Ectodermal cell (in vitro differentiated cells): ENCODE data around the gene RIN3.

Source experiments
- H3K27ac ChIP-seq: 2 replicates; pipeline ENCODE4 v1.7.0; 2013; ENCODE audit warnings: mild to moderate bottlenecking, low read depth, low read length; ENCODE audit not compliant: insufficient read depth, poor library complexity, severe bottlenecking
- H3K27me3 ChIP-seq: 2 replicates; pipeline ENCODE4 v1.7.0; 2013; ENCODE audit warnings: mild to moderate bottlenecking, low read length; ENCODE audit not compliant: insufficient read depth, control insufficient read depth, poor library complexity, severe bottlenecking
- H3K36me3 ChIP-seq: one replicate; pipeline ENCODE4 v1.7.0; 2013; ENCODE audit warnings: low read length; ENCODE audit not compliant: control insufficient read depth, insufficient read depth
- H3K4me1 ChIP-seq: one replicate; pipeline ENCODE4 v1.7.0; 2013; ENCODE audit warnings: low read length; ENCODE audit not compliant: control insufficient read depth, insufficient read depth
- H3K4me3 ChIP-seq: 2 replicates; pipeline ENCODE4 v1.7.0; 2013; ENCODE audit warnings: low read depth, low read length, control low read depth; ENCODE audit not compliant: insufficient read depth
- H3K9me3 ChIP-seq: 2 replicates; pipeline ENCODE4 v1.7.0; 2013; ENCODE audit warnings: mild to moderate bottlenecking, low read length, moderate library complexity; ENCODE audit not compliant: control insufficient read depth
- WGBS, 2 experiments: methylation state at CpG; one replicate each; pipeline ENCODE4 v1.1.7; 2013; ENCODE audit warnings: missing lambda C conversion rate in 2 of 2; 5-methylcytosine and 5-hydroxymethylcytosine counted together

The RIN3 gene

DNA sequence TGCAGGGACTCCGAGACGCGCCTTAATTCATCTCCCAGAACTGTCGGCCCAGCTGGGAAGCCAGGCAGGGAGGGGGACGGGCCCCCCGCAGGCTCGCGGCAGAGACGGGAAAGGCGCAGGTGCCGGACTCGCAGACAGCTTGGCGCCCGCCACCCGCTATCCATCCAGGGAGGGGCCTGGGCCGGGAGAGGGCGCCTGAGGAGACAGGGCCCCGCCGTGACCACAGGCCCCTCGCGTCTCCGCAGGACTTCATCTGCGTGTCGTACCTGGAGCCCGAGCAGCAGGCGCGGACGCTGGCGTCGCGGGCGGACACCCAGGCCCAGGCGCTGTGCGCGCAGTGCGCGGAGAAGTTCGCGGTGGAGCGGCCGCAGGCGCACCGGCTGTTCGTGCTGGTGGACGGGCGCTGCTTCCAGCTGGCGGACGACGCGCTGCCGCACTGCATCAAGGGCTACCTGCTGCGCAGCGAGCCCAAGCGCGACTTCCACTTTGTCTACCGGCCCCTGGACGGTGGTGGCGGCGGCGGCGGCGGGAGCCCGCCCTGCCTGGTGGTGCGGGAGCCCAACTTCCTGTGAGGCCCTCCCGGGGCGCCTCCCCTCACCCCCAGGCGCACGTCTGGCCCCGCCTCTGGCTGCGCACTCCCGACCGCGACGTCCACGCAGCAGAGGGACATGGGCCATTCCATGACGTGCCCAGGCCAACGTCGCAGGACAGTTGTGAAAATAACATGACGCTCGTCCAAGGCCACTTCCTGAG is 174.3 kb downstream of the RIN3 start:
- 6 to 8% methylated on average over 80 of the region's 80 CpGs for WGBS, 2 experiments
- peak overlapping the region; percentile 32 for H3K4me3 ChIP-seq
- H3K36me3 ChIP-seq = no peaks in the 10 kb centered on the region

DNA sequence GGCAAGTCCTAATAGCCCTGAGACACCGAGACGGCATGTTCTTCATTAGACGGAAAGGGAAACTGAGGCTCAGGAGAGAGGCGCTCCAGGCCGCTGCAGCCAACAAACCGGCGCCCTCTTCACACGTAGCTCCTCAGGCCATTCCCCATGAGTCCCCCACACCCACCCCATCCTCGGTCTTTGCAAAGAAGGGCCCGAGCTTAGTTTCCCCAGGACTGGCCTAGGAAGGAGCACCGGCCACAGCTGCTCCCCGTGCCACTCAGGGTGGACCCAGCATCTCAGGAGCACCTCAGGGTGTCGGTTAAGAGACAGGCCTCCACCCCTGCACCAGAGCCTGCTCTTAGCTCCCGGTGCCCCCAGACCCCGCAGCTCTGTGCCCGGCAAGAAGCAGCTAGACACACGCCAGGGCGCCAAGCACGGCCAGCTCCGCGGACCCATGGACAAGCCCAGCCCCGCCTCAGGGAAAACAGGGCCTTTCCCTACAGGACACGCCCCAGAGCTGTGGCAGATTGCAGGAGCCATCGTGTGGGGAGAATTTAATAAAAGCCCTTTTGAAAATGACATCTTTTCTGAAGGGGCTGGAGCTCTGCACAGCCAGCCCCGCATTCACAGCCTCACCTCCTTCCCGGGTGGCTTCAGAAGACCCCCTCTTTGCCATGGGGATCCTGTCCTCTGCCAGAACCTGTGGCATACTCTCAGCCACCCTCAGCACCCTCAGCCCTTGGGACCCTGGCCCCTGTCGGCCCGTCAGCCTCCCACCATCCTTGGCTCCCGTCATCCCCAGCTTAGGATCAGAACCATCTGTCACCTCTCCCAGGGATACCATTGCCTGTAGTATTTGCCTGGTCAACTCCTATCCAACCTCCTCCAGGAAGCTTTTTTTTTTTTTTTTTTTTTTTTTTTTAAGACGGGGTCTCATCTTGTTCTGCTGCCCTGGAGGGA is 175.1 kb downstream of the RIN3 start:
- Histone ChIP-seq H3K36me3 (no peaks in the 10 kb centered on the region), H3K27me3 (peaks cover 33% of the 10 kb centered on the region), H3K4me1 (peaks cover 8% of the 10 kb centered on the region), H3K27ac (no peak overlapping the region), H3K9me3 (no peaks in the 10 kb centered on the region), H3K4me3 (no peak overlapping the region)
- WGBS, 2 experiments = 86% methylated on average over 29 to 30 of the region's 30 CpGs

More for the DNA sequence above, 174.3 kb downstream of the RIN3 start:
- H3K9me3 ChIP-seq = no peaks in the 10 kb centered on the region
- H3K27ac ChIP-seq = no peak overlapping the region
- peaks cover 33% of the 10 kb centered on the region for H3K27me3 ChIP-seq
- peaks cover 8% of the 10 kb centered on the region for H3K4me1 ChIP-seq

- 92% methylated on average over 13 of the region's 13 CpGs for WGBS, 2 experiments
- Histone ChIP-seq H3K4me3 (no peak overlapping the region), H3K36me3 (no peaks in the 10 kb centered on the region), H3K27me3 (peaks cover 33% of the 10 kb centered on the region), H3K4me1 (peaks cover 8% of the 10 kb centered on the region), H3K9me3 (no peaks in the 10 kb centered on the region), H3K27ac (no peak overlapping the region)
Observed at GRCh38 chr14:92690171-92691011, 176.8 kb downstream of the RIN3 start.

DNA sequence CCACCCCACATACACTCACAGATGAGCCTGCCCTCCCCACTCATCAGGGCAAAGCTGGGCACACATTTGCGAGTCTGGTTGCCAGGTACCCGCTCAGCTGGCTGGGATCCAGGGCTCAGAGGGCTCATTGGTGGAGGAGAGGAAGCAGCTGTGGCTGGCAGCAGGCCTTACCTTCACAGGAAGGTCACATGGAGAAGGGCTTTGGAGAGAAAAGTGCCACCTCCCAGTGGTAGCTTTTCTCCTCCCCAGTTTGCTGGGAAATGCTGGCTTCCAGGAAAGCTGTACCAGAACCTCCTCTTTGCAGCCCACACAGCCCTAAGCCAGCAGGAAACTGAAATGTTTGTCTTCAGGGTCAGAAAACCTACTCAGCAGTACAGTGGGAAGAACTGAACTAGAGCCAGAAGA is 179.2 kb downstream of the RIN3 start:
- H3K9me3 ChIP-seq = no peaks in the 10 kb centered on the region
- no peaks in the 10 kb centered on the region for H3K36me3 ChIP-seq
- peaks cover 1% of the 10 kb centered on the region for H3K4me1 ChIP-seq
- 95 to 98% methylated on average over 2 of the region's 2 CpGs for WGBS, 2 experiments
- H3K27ac ChIP-seq = no peak overlapping the region
- peaks cover 16% of the 10 kb centered on the region for H3K27me3 ChIP-seq
- H3K4me3 ChIP-seq = no peak overlapping the region

- Histone ChIP-seq H3K9me3 (no peaks in the 10 kb centered on the region), H3K4me3 (no peak overlapping the region), H3K36me3 (no peaks in the 10 kb centered on the region), H3K27ac (no peak overlapping the region), H3K4me1 (no peaks in the 10 kb centered on the region), H3K27me3 (peaks cover 3% of the 10 kb centered on the region)
- WGBS, 2 experiments = 89 to 90% methylated on average over 18 of the region's 18 CpGs
Observed at GRCh38 chr14:92693998-92694795, 180.6 kb downstream of the RIN3 start.

- no peaks in the 10 kb centered on the region for H3K27me3 ChIP-seq
- H3K9me3 ChIP-seq = no peaks in the 10 kb centered on the region
- no peak overlapping the region for H3K27ac ChIP-seq
- 76% methylated on average over 5 of the region's 5 CpGs for WGBS, 2 experiments
- H3K4me1 ChIP-seq = no peaks in the 10 kb centered on the region
- H3K4me3 ChIP-seq = no peak overlapping the region
- no peaks in the 10 kb centered on the region for H3K36me3 ChIP-seq
Observed at GRCh38 chr14:92694807-92695206, 181.2 kb downstream of the RIN3 start.

DNA sequence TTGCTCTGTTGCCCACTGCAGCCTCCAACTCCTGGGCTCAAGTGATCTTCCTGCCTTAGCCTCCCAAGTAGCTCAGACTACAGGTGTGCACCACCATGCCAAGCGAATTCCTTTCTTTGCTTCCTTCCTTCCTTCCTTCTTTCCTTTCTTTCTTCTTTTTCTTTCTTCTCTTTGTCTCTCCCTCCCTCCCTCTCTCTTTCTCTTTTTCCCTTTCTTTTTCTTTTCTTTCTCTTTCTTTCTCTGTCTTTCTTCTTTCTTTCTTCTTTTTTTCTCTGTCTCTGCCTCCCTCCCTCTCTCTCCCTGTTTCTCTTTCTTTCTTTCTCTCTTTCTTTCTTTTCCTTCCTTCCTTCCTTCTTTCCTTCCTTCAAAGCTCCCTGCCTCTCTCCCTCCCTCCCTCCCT is 182.0 kb downstream of the RIN3 start:
- H3K27me3 ChIP-seq = no peaks in the 10 kb centered on the region
- no peak overlapping the region for H3K4me3 ChIP-seq
- no peaks in the 10 kb centered on the region for H3K9me3 ChIP-seq
- no peaks in the 10 kb centered on the region for H3K36me3 ChIP-seq
- 88 to 91% methylated on average over 1 of the region's 1 CpG for WGBS, 2 experiments
- no peaks in the 10 kb centered on the region for H3K4me1 ChIP-seq
- H3K27ac ChIP-seq = no peak overlapping the region

- Histone ChIP-seq H3K4me1 (no peaks in the 10 kb centered on the region), H3K27ac (no peak overlapping the region), H3K27me3 (no peaks in the 10 kb centered on the region), H3K4me3 (no peak overlapping the region), H3K9me3 (no peaks in the 10 kb centered on the region), H3K36me3 (no peaks in the 10 kb centered on the region)
- 93% methylated on average over 4 of the region's 4 CpGs for WGBS, 2 experiments
Observed at GRCh38 chr14:92696366-92696765, 182.8 kb downstream of the RIN3 start.

- Histone ChIP-seq H3K4me3 (no peak overlapping the region), H3K4me1 (no peaks in the 10 kb centered on the region), H3K36me3 (no peaks in the 10 kb centered on the region), H3K9me3 (no peaks in the 10 kb centered on the region), H3K27ac (no peak overlapping the region), H3K27me3 (no peaks in the 10 kb centered on the region)
Observed at GRCh38 chr14:92698393-92698792, 184.8 kb downstream of the RIN3 start.
